ENCODE data around the gene ATOH8.
A peak's percentile ranks its signal among the peaks of the same experiment; 100 is the strongest.

DNA sequence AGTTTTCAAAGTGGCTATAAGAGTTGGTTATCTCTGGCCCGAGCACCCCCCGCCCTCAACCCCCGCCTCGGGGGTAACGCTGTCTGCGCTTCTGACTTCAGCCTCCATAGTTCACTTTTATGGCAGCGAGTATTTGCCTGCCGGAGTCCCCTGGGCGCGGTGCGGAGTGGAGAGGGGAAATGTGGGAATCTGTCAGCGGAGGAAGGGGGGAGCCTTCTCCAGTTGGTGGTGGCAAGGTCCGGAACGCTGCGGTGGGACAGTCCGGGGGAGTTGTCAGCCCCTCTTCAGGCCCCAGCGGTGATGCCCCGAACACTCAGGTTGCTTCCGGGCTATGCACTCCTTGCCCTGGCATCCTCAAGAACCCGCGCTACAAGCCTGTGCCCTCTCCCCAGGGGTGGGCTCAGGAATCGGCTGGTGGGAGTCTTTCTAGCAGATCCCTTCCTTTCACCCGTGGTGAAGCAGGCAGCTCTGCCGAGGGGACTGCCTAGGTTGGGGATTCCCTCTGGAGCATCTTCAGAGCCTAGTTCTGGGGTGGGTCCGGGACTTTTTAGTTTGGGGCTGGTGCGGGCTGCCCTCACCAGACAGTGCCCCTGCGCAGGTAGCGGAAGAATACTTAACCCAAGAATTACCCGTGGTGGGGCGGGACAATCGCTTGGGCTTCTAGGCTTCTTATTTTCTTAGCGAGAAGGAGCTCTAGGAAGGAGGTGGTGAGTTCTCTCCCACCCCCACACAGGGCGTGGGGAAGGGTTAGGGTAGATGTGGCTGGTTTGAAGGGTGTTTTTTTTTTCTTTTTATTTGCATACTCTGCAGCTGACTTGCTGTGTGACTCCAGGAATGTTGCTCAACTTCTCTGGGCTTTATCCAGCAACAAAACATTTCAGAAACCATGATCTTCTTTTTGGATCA lies 1.6 kb downstream of the ATOH8 start:
- TF ChIP-seq POLR2A (IDR thresholded peaks at IDR 0.05) (no peak), EP300 (IDR thresholded peaks at IDR 0.05) (no peak)
- TF ChIP-seq, protein P1, sequence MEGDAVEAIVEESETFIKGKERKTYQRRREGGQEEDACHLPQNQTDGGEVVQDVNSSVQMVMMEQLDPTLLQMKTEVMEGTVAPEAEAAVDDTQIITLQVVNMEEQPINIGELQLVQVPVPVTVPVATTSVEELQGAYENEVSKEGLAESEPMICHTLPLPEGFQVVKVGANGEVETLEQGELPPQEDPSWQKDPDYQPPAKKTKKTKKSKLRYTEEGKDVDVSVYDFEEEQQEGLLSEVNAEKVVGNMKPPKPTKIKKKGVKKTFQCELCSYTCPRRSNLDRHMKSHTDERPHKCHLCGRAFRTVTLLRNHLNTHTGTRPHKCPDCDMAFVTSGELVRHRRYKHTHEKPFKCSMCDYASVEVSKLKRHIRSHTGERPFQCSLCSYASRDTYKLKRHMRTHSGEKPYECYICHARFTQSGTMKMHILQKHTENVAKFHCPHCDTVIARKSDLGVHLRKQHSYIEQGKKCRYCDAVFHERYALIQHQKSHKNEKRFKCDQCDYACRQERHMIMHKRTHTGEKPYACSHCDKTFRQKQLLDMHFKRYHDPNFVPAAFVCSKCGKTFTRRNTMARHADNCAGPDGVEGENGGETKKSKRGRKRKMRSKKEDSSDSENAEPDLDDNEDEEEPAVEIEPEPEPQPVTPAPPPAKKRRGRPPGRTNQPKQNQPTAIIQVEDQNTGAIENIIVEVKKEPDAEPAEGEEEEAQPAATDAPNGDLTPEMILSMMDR (IDR thresholded peaks at IDR 0.05) = peak in 1 of 4 experiments; percentile 0
